ENCODE measurements around the gene CSF3R. TPM values are rescaled to one million over a fixed set of nuclear protein-coding genes. Genes with fewer than 3 reads are reported as not detected.

CSF3R gene
- under 1 TPM in 1 of 2 donors, not detected in 1; 0.90 TPM for total RNA-seq

DNA sequence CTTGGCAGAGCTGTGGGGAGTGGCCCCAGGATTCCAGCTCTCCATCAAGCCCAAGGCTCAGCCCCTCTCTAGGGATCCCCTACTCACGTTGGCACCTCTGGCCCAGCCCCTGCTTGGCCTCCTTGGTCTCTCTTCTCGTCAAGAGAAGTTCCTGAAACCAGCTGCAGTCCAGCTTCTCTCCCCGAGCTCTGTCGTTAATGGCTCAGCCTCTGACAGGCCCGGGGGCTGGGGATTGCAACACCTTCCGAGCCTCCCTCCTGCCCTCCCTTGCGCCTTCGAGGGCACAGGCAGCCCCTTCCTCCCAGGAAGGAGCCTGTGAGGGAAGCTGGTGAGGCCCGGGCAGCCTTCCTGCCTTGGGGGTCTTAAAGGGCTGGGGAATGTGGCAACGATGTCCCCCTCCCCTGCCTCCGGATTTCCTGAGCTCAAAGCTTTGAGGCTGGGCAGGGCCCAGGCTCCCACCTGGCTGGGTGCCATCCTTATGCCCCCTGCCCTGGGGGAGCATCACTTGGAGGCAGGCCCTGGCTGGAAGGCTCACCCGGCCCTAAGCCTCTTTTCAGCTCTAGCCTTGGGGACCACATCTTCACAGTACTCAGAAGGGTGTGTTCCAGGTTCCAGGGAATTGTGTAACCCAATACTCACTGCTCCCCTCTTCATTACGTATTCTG, at the start of gene CSF3R:
Gene CSF3R, minus strand, starts transcription at position 190 of the 665 bp plus-strand sequence. CDS start 3,417 bp downstream, outside the sequence.
- H3K4me3 Mint-ChIP-seq = no peak within 1 kb of the TSS

DNA sequence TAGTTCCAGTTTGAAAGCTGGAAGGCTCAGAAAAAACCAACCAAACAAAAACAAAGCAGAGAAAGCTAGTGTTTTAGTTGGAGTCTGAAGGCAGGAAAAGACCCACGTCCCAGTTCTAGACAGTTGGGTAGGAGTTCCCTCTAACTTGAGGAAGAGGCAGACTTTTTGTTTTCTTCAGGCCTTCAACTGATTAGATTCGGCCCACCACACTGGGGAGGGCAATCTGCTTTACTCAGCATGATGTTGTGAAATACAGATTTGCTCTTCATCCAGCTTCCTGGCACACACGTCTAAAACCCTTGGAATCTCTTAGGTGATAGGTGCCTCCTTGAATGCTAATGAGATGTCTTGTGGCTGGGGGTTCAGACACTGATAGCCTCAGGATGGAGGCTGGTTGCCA, 49.1 kb upstream of the CSF3R start:
- H3K4me3 Mint-ChIP-seq = no peak overlapping the region
- H3K27me3 Mint-ChIP-seq = peaks cover 27% of the 10 kb centered on the region
- no peaks in the 10 kb centered on the region for H3K4me1 Mint-ChIP-seq
- no peak overlapping the region for H3K27ac Mint-ChIP-seq
- no peaks in the 10 kb centered on the region for H3K36me3 Mint-ChIP-seq (ENCODE audit: low read depth)
- ATAC-seq (replicated peaks) = no peak
- H3K9me3 Mint-ChIP-seq = no peaks in the 10 kb centered on the region

More for the DNA sequence above, at the start of gene CSF3R:
- Mint-ChIP-seq H3K27me3 (peaks cover 6% of the 10 kb centered on the region), H3K4me1 (no peaks in the 10 kb centered on the region), H3K36me3 (ENCODE audit: low read depth) (no peaks in the 10 kb centered on the region), H3K27ac (peak within 1 kb of the TSS; percentile 4), H3K9me3 (no peaks in the 10 kb centered on the region)
- no peak for ATAC-seq (replicated peaks)

- Mint-ChIP-seq H3K27me3 (peaks cover 20% of the 10 kb centered on the region), H3K36me3 (ENCODE audit: low read depth) (no peaks in the 10 kb centered on the region), H3K4me3 (no peak overlapping the region), H3K4me1 (no peaks in the 10 kb centered on the region), H3K9me3 (no peaks in the 10 kb centered on the region), H3K27ac (no peak overlapping the region)
- no peak for ATAC-seq (replicated peaks)
Measured at GRCh38 chr1:36530791-36531190, 48.1 kb upstream of the CSF3R start.

- no peak for ATAC-seq (replicated peaks)
- Mint-ChIP-seq H3K27ac (no peak overlapping the region), H3K4me3 (no peak overlapping the region), H3K27me3 (peaks cover 18% of the 10 kb centered on the region), H3K4me1 (no peaks in the 10 kb centered on the region), H3K9me3 (no peaks in the 10 kb centered on the region), H3K36me3 (ENCODE audit: low read depth) (no peaks in the 10 kb centered on the region)
Measured at GRCh38 chr1:36530261-36530660, 47.5 kb upstream of the CSF3R start.

- ATAC-seq (replicated peaks) = no peak
- H3K27ac Mint-ChIP-seq = no peak overlapping the region
Measured at GRCh38 chr1:36529769-36530260, 47.1 kb upstream of the CSF3R start.

DNA sequence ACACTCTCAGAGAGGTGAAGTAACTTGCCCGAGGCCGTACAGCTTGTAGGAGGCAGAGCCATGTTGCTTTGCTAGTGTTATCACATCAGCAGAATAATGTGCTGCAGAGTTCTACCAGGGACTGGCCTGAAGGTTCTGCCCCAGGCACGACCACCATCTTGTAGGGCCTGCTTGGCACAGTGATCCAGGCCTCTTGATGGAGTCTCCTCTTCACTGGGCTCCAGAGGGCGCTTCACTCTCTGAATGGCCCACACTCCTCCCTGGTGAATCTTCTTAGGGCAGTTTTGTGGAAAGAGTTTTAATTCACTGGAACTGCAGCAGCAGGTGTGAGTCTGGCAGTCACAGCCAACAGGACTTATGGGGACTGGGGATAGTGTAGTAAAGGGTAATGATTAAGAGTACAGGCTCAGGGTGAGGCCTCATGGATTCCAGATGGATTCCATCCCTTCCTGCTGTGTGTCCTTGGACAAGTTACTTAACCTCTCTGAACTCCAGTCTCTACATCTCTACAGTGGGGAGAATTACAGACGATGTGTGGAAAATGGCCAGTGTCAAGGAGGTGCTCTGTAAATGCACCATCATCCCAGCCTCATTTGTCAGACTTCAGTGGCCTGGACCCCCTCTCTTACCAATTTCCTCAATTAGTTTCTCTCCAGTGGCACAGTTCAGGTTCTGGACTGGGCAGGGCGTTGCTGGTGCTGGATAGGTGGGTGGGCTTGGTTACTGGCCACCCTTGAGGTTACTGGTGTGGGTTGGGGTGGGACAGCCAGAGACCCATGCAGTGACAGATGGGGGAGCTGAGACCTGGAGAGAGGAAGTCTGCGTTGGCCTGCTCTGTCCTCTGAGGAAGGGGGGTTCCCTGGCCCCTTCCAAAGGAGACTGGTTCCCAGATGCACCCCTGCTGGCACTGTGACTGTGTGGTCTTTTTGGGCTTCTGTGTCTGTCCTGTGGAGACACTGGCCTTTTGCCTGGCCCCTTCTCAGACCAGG, 45.9 kb upstream of the CSF3R start:
- H3K27ac Mint-ChIP-seq = peak overlapping the region; percentile 22
- no peaks in the 10 kb centered on the region for H3K36me3 Mint-ChIP-seq (ENCODE audit: low read depth)
- H3K4me1 Mint-ChIP-seq = peaks cover 11% of the 10 kb centered on the region
- ATAC-seq (replicated peaks) = no peak
- H3K4me3 Mint-ChIP-seq = no peak overlapping the region
- H3K9me3 Mint-ChIP-seq = no peaks in the 10 kb centered on the region
- H3K27me3 Mint-ChIP-seq = peaks cover 13% of the 10 kb centered on the region

More at GRCh38 chr1:36529769-36530260, 47.1 kb upstream of the CSF3R start:
- Mint-ChIP-seq H3K36me3 (ENCODE audit: low read depth) (no peaks in the 10 kb centered on the region), H3K27me3 (peaks cover 18% of the 10 kb centered on the region), H3K4me3 (no peak overlapping the region), H3K9me3 (no peaks in the 10 kb centered on the region), H3K4me1 (no peaks in the 10 kb centered on the region)

DNA sequence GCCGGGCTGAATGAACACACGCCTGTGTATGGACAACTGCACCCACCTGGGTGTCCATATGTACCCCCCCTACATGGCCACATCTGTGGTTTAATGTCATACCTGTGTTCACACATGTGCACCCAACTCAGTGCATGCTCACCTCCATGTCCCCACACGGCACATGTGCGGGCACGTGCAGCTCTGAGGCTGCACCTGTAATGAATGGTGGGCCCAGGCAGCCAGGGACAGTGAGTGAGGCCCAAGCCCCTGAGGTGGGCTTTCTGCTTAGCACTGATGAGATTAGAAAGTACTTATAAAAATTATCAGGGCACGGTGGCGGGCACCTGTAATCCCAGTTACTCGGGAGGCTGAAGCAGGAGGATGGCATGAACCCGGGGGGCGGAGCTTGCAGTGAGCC, 42.5 kb upstream of the CSF3R start:
- H3K4me3 Mint-ChIP-seq = peak overlapping the region; percentile 69
- H3K27ac Mint-ChIP-seq = no peak overlapping the region
- ATAC-seq (replicated peaks) = no peak
- peaks cover 14% of the 10 kb centered on the region for H3K4me1 Mint-ChIP-seq
- H3K36me3 Mint-ChIP-seq (ENCODE audit: low read depth) = no peaks in the 10 kb centered on the region
- no peaks in the 10 kb centered on the region for H3K9me3 Mint-ChIP-seq
- peaks cover 7% of the 10 kb centered on the region for H3K27me3 Mint-ChIP-seq

GRCh38 chr1:36524359-36525062, 41.8 kb upstream of the CSF3R start:
- Mint-ChIP-seq H3K4me1 (peaks cover 14% of the 10 kb centered on the region), H3K27me3 (peaks cover 3% of the 10 kb centered on the region), H3K9me3 (no peaks in the 10 kb centered on the region), H3K27ac (peak overlapping the region; percentile 70), H3K4me3 (peak overlapping the region; percentile 69), H3K36me3 (ENCODE audit: low read depth) (no peaks in the 10 kb centered on the region)
- ATAC-seq (replicated peaks) = no peak

GRCh38 chr1:36523850-36524249, 41.1 kb upstream of the CSF3R start:
- Mint-ChIP-seq H3K4me1 (peaks cover 14% of the 10 kb centered on the region), H3K4me3 (peak overlapping the region; percentile 69), H3K36me3 (ENCODE audit: low read depth) (no peaks in the 10 kb centered on the region), H3K27me3 (peaks cover 3% of the 10 kb centered on the region), H3K27ac (peak overlapping the region; percentile 70), H3K9me3 (no peaks in the 10 kb centered on the region)
- peak; percentile 92 for ATAC-seq (replicated peaks)

DNA sequence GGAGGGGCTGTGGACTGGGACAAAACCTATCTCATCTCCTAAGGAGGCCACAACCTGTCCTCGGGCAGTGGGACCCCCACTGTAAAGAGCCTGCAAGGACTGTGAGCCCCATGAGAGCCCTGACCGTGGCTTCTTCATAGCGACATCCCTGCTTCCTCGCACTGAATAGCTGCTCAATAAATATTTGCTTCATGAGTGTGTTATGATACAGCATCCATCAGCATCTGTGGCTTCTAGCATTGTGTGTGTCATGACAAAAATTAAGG, 40.5 kb upstream of the CSF3R start:
- no peaks in the 10 kb centered on the region for H3K27me3 Mint-ChIP-seq
- no peaks in the 10 kb centered on the region for H3K9me3 Mint-ChIP-seq
- H3K4me3 Mint-ChIP-seq = no peak overlapping the region
- no peaks in the 10 kb centered on the region for H3K36me3 Mint-ChIP-seq (ENCODE audit: low read depth)
- peaks cover 14% of the 10 kb centered on the region for H3K4me1 Mint-ChIP-seq
- ATAC-seq (replicated peaks) = no peak
- H3K27ac Mint-ChIP-seq = no peak overlapping the region

DNA sequence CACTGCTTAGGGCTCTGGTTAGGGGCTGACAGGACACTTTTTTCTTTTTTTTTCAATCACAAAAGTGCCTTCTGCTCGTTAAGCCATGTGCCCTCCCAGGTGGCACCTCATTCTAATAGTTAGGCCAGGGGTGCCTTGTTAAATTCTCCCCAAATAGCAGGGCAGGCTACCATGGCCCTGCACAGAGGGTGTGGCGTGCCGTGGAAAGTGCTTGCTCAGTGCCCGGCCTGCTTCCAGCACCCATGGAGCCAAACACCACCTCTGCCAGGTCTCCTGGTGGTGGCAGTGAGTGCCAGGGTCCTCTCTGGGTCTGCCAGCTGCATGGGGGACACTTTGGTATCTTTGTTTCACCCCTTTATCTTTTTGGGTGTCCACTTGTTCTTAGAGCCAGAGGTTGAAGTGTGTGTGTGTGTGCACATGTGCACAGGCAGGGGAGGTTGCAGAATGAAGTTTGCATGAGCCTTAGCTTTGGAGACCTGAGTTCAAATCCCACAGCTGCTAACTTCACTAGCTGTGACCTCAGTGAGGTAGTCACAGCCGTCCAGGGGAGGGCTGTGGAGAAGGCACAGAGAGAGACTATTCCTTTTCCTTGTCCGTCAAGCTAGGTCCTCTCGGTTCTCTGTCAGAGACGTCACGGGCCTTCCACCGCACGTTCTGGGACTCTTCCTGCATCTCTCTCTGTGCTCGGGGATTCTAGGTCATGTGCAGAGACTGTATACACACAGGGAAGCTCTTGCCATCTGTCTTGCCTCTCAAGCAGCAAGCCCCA, 39.9 kb upstream of the CSF3R start:
- Mint-ChIP-seq H3K9me3 (no peaks in the 10 kb centered on the region), H3K27ac (no peak overlapping the region), H3K27me3 (no peaks in the 10 kb centered on the region), H3K4me3 (no peak overlapping the region), H3K4me1 (peaks cover 14% of the 10 kb centered on the region), H3K36me3 (ENCODE audit: low read depth) (no peaks in the 10 kb centered on the region)
- ATAC-seq (replicated peaks) = no peak

GRCh38 chr1:36522021-36522420, 39.3 kb upstream of the CSF3R start:
- no peaks in the 10 kb centered on the region for H3K9me3 Mint-ChIP-seq
- H3K36me3 Mint-ChIP-seq (ENCODE audit: low read depth) = no peaks in the 10 kb centered on the region
- H3K27me3 Mint-ChIP-seq = no peaks in the 10 kb centered on the region
- no peak for ATAC-seq (replicated peaks)
- H3K4me1 Mint-ChIP-seq = peaks cover 14% of the 10 kb centered on the region
- no peak overlapping the region for H3K4me3 Mint-ChIP-seq
- H3K27ac Mint-ChIP-seq = peak overlapping the region; percentile 44

- peaks cover 14% of the 10 kb centered on the region for H3K4me1 Mint-ChIP-seq
- ATAC-seq (replicated peaks) = no peak
- H3K27ac Mint-ChIP-seq = peak overlapping the region; percentile 4
- H3K27me3 Mint-ChIP-seq = no peaks in the 10 kb centered on the region
- H3K9me3 Mint-ChIP-seq = no peaks in the 10 kb centered on the region
- H3K36me3 Mint-ChIP-seq (ENCODE audit: low read depth) = no peaks in the 10 kb centered on the region
- no peak overlapping the region for H3K4me3 Mint-ChIP-seq
Measured at GRCh38 chr1:36520771-36521420, 38.2 kb upstream of the CSF3R start.

Measured in activated T-helper 17 cell treated with anti-CD3 and anti-CD28 coated beads, Interleukin-2, amount 50 U/mL, for 72 hours (primary cell).